Thoracic aorta (tissue), 2 donors: ENCODE data around the gene KIAA1755. TPM values are rescaled to one million over a fixed set of nuclear protein-coding genes. Genes with fewer than 3 reads are reported as not detected.

Experiments used
- ATAC-seq: fragments of 150-250 bp; one replicate; pipeline ENCODE4 v1.8.0; 2017; ENCODE audit warnings: low read depth; ENCODE audit not compliant: insufficient number of reproducible peaks, low FRiP score
- DNase-seq: peaks from one replicate; pipeline ENCODE4 v3.0.0-alpha.2; 2020; ENCODE audit warnings: low spot score
- H3K27ac ChIP-seq, 2 donors: fragments of 200-600 bp; sonication (generic); 1 replicate in 1 of 2; 2 replicates in 1 of 2; pipeline ENCODE4 v1.5.1; 2016; ENCODE audit warnings: mild to moderate bottlenecking in 2 of 2, moderate library complexity in 2 of 2
- H3K27me3 ChIP-seq: fragments of 200-600 bp; sonication (generic); replicated peaks from 2 replicates; pipeline ENCODE4 v1.6.0; 2016; ENCODE audit warnings: mild to moderate bottlenecking; ENCODE audit not compliant: insufficient read depth
- H3K36me3 ChIP-seq: fragments of 200-600 bp; sonication (generic); one replicate; pipeline ENCODE4 v1.5.1; 2016
- H3K4me1 ChIP-seq, 2 donors: fragments of 200-600 bp; sonication (generic); 1 replicate in 1 of 2; 2 replicates in 1 of 2; pipeline versions ENCODE4 v1.5.1 to v1.6.0; 2016; ENCODE audit warnings: low read depth in 2 of 2, mild to moderate bottlenecking in 1 of 2; ENCODE audit not compliant: control insufficient read depth in 1 of 2
- H3K4me3 ChIP-seq: fragments of 200-600 bp; sonication (generic); 2 replicates; pipeline ENCODE4 v1.5.1; 2016; ENCODE audit warnings: mild to moderate bottlenecking
- H3K9me3 ChIP-seq: fragments of 200-600 bp; sonication (generic); 2 replicates; pipeline ENCODE4 v1.5.1; 2016
- total RNA-seq, 2 donors: library from RNA; depleted of rRNA; stranded (reverse); fragments of >200 nt; gene quantifications; one replicate each; pipeline versions ENCODE4 v1.1.0 to v1.2.3, GENCODE V29; 2016
- TF ChIP-seq, protein P1 (sequence below): fragments of 200-600 bp; sonication (generic); IDR thresholded peaks from one replicate; pipeline ENCODE4 v1.5.1; 2019; ENCODE audit warnings: antibody characterized with exemption

KIAA1755 gene
- total RNA-seq, 2 donors from 2014 or later: 11.0 to 45.4 TPM

DNA sequence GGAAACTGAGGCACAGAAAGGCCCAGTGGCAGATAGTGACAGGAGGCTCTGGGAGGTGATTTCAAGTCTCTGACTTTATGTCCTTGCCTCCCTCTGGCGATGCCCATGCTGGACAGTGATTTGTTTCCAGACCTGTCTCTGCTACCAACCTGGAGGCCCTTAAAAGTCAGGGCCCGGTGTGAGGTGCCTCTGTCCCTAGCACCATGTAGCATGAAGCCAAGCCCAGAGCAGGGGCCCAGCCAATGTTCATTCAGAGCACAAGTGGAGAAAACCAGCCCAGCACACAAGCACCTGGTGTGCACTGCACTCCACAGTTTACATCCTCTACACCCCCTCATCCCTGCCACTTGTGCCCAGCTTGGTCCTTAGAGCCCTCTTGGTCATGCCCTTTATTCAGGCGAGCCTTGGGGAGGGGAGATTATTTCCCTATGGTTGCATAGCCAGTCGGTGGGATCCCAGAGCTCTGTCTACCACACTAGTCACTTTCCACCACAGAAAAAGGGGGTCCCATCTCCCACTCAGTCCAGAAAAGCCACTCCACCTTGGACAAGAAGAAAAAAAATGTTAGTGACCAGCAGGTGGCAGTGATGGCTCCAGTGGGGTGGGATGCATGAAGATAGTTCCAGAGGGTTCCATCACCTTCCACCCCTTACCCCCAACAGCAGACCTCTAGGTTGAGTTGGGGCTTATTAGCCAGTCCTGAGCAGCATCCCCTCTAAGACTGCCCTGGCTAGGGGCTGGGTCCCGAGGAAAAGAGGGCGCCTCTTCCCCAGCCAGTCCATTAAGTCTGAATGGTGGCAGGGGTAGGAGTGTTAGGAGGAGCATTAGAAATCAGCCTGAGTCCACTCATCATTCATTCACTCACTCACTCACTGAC lies 30.9 kb downstream of the KIAA1755 start:
- Histone ChIP-seq H3K4me1 (peaks cover 0 to 4% of the 10 kb centered on the region in 2 donors), H3K27me3 (no peaks in the 10 kb centered on the region), H3K4me3 (no peak overlapping the region), H3K36me3 (peaks cover 25% of the 10 kb centered on the region), H3K27ac (no peak overlapping the region), H3K9me3 (no peaks in the 10 kb centered on the region)
- DNase-seq (no peak), ATAC-seq (no peak)
- TF ChIP-seq, protein P1, sequence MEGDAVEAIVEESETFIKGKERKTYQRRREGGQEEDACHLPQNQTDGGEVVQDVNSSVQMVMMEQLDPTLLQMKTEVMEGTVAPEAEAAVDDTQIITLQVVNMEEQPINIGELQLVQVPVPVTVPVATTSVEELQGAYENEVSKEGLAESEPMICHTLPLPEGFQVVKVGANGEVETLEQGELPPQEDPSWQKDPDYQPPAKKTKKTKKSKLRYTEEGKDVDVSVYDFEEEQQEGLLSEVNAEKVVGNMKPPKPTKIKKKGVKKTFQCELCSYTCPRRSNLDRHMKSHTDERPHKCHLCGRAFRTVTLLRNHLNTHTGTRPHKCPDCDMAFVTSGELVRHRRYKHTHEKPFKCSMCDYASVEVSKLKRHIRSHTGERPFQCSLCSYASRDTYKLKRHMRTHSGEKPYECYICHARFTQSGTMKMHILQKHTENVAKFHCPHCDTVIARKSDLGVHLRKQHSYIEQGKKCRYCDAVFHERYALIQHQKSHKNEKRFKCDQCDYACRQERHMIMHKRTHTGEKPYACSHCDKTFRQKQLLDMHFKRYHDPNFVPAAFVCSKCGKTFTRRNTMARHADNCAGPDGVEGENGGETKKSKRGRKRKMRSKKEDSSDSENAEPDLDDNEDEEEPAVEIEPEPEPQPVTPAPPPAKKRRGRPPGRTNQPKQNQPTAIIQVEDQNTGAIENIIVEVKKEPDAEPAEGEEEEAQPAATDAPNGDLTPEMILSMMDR: peak; percentile 58

DNA sequence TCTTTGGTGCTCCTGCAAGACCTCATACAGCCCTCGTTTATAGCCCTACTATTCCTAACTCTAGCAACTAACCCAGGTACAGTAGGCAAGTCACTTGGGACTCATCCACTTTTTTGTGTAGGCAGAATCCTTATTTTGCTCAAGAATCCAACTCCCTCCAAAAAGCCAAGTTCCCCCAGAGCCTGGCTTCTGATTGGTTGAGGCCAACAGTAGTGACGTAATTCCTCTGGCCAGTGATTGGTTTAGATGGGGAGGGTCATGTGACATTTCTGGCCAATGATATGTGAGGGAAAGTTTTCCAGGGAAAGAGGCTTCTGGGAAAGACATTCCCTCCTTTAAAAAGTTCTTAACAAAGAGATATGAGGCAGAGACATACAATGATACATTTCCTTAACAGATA lies 32.1 kb downstream of the KIAA1755 start:
- ATAC-seq (no peak), DNase-seq (no peak)
- H3K4me1 ChIP-seq: peaks cover 0 to 4% of the 10 kb centered on the region in 2 donors
- TF ChIP-seq, protein P1: no peak
- no peak overlapping the region for H3K27ac ChIP-seq
- no peaks in the 10 kb centered on the region for H3K9me3 ChIP-seq
- peaks cover 22% of the 10 kb centered on the region for H3K36me3 ChIP-seq
- H3K27me3 ChIP-seq: no peaks in the 10 kb centered on the region
- no peak overlapping the region for H3K4me3 ChIP-seq

DNA sequence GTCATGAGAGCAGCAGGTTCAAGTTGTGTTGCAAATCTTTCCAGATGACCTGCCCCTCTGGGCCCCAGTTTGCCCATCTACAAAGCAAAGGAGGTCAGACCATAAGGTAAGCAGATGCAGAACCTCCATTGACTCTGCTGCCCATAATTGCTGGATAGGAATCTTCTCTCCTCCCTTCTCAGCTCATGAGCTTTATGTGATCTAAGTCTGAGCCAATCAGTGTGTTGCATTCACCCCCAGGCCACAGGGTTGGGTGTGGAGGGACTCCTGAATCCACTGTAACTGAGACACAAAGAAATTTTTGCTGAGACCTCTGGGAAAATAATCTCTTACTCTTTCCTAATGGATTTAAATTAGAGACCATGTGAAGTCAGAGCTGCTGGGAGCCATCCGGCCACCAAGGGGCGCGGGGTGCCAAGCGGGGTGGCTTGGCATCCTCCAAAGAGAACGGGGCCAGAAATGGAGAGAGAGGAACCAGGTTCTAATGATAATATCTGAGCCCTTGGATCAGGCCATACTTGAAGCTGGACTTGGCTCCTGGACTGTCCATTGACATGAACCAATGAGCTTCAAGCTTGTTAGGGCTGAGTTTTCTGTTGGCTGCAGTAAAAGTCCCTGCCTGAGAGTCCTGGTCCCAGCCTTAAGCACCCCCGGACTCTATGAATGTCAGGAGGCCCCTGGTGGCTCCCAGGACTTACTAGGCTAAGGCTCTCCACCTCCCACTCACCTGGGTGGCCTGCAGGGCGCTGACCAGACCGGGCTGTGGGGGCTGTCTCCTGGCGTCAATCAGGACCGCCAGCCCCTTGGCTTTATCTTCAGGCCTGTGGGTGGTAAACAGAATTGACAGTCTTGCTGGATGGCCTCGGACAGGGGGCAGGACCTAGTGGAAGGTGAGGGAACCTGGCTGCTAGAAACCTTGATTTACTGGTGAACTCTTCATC lies 32.8 kb downstream of the KIAA1755 start:
- no peak for DNase-seq
- peaks cover 24% of the 10 kb centered on the region for H3K36me3 ChIP-seq

DNA sequence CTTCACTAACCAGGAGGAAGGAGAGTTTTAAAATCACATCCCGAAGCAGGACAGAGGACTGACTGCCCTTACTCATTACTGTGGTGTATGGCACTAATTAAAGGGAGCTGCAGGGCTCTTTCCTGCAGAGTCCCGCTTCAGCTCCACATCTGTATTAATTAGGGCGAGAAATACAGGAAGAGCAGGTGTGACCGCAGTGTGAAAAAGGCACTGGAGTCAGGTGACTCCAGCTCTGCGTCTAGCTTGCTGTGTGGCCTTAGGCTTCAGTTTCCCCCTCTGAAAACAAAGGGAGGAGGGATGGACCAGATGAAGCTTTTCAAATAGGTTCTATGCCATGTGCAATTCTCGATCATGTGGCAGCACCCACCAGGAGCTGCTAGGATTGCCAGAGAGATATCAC lies 34.0 kb downstream of the KIAA1755 start:
- no peak for ATAC-seq
- Histone ChIP-seq H3K27me3 (no peaks in the 10 kb centered on the region), H3K27ac (no peak overlapping the region), H3K36me3 (peaks cover 27% of the 10 kb centered on the region), H3K9me3 (no peaks in the 10 kb centered on the region), H3K4me3 (no peak overlapping the region), H3K4me1 (no peaks in the 10 kb centered on the region)
- no peak for DNase-seq
- TF ChIP-seq, protein P1: no peak

More for the DNA sequence above, 32.8 kb downstream of the KIAA1755 start:
- Histone ChIP-seq H3K4me3 (no peak overlapping the region), H3K4me1 (peaks cover 0 to 4% of the 10 kb centered on the region in 2 donors), H3K27ac (no peak overlapping the region), H3K27me3 (no peaks in the 10 kb centered on the region), H3K9me3 (no peaks in the 10 kb centered on the region)
- no peak for ATAC-seq
- TF ChIP-seq, protein P1: no peak

DNA sequence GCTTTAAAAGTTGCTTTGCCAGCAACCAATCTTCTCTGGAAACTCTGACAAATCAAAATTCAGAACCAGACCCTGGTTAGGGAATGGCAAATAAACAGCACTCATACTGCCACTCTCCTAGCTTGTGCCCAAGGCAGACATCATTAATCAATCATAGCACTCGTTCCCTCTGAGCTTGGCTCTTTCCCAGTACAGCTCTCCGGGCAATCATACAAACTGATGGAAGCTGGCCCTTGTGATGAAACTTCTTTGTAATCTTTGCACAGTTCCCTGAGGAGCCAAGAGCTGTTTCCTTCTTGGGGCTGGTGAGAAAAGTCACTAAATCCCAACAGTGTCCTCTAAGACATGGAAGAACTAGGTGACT lies 34.7 kb downstream of the KIAA1755 start:
- Histone ChIP-seq H3K27ac (no peak overlapping the region), H3K9me3 (no peaks in the 10 kb centered on the region), H3K27me3 (no peaks in the 10 kb centered on the region), H3K36me3 (peaks cover 27% of the 10 kb centered on the region), H3K4me3 (no peak overlapping the region), H3K4me1 (no peaks in the 10 kb centered on the region)
- TF ChIP-seq, protein P1: no peak
- ATAC-seq (no peak), DNase-seq (no peak)
